ENCODE measurements around the gene REM2.

The REM2 gene

DNA sequence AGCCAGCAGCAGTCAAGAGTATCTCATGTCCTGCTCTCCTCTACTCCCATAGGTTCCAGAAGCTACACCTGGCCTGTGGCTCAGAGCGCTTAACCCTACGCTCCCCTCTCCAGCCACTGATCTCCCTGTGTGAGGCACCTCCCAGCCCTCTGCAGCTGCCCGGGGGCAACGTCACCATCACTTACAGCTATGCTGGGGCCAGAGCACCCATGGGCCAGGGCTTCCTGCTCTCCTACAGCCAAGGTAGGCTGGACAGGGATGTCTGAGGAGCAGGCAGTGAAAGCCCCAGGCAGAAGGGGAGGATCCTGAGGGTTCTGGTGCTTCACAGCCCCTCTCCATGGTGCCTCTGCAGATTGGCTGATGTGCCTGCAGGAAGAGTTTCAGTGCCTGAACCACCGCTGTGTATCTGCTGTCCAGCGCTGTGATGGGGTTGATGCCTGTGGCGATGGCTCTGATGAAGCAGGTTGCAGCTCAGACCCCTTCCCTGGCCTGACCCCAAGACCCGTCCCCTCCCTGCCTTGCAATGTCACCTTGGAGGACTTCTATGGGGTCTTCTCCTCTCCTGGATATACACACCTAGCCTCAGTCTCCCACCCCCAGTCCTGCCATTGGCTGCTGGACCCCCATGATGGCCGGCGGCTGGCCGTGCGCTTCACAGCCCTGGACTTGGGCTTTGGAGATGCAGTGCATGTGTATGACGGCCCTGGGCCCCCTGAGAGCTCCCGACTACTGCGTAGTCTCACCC, 7.8 kb upstream of the REM2 start:
- no peak for DNase-seq

DNA sequence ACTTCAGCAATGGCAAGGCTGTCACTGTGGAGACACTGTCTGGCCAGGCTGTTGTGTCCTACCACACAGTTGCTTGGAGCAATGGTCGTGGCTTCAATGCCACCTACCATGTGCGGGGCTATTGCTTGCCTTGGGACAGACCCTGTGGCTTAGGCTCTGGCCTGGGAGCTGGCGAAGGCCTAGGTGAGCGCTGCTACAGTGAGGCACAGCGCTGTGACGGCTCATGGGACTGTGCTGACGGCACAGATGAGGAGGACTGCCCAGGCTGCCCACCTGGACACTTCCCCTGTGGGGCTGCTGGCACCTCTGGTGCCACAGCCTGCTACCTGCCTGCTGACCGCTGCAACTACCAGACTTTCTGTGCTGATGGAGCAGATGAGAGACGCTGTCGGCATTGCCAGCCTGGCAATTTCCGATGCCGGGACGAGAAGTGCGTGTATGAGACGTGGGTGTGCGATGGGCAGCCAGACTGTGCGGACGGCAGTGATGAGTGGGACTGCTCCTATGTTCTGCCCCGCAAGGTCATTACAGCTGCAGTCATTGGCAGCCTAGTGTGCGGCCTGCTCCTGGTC, 7.2 kb upstream of the REM2 start:
- no peak for DNase-seq

DNA sequence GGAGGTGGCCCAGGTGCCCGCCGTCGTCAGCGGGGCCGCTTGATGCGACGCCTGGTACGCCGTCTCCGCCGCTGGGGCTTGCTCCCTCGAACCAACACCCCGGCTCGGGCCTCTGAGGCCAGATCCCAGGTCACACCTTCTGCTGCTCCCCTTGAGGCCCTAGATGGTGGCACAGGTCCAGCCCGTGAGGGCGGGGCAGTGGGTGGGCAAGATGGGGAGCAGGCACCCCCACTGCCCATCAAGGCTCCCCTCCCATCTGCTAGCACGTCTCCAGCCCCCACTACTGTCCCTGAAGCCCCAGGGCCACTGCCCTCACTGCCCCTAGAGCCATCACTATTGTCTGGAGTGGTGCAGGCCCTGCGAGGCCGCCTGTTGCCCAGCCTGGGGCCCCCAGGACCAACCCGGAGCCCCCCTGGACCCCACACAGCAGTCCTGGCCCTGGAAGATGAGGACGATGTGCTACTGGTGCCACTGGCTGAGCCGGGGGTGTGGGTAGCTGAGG, 6.0 kb upstream of the REM2 start:
- DNase-seq: no peak

DNA sequence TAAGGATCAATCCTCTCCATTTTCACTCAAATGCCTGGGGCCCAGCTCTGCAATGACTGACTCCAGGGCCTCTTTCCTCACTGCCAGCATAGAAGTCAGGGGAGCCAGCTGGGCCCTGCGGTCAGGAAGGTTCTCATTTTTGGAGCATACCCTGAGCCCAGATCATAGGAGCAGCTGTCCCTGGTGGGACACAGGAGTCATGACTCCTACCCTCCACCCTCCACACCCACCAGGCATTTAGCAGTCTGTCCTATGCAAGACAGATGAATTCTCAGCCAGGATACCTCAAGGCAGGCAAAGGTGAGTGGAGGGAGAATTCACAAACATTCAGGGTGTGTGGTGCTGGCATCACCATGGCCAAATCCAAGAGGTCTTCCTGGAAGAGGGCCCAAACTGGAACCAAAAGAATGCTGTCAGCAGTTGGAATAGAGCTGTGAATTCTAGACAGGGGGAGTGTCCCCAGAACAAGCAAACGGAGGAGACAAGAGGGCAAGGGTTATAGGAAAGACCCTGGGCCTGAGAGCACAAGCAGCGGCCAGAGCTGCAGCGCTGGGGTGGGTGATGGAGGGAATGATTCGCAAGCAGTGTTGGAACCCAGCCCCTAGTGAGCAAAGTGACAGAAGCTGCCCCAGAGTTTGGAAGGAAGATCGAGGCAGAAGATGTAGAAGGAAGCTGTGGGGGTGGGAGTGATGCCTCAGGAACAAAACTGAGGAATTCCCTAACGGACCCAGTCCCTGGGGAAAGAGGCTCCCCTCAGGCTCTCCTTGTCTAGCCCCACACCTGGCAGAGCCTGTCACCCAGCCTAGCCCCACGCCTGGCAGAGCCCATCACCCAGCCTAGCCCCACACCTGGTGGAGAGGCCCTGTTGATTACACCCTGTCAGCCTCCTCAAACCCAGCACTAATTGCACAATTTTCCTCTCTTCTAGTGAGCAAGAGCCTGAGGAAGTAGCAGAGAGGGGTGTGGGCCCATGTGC, 4.5 kb upstream of the REM2 start:
- no peak for DNase-seq

DNA sequence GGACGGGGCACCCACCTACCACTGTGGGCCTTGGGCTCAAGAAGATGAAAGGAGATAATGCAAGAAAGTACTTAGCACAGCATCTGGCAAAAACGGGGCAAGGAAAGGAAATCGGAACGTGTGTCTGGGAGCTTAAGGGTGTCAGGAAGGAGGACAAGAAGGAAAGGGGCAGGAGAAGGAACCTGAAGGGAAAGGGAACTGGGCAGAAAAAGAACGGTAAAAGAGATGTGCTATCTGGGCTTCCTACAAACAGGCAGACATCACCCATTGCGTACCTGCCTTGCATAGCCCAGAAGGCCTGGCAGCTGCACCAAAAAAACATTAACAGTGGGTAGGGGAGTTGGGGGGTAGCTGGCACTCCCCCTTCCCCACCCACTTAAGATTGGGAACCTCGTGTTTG, 958 bp upstream of the REM2 start:
- no peak for DNase-seq

DNA sequence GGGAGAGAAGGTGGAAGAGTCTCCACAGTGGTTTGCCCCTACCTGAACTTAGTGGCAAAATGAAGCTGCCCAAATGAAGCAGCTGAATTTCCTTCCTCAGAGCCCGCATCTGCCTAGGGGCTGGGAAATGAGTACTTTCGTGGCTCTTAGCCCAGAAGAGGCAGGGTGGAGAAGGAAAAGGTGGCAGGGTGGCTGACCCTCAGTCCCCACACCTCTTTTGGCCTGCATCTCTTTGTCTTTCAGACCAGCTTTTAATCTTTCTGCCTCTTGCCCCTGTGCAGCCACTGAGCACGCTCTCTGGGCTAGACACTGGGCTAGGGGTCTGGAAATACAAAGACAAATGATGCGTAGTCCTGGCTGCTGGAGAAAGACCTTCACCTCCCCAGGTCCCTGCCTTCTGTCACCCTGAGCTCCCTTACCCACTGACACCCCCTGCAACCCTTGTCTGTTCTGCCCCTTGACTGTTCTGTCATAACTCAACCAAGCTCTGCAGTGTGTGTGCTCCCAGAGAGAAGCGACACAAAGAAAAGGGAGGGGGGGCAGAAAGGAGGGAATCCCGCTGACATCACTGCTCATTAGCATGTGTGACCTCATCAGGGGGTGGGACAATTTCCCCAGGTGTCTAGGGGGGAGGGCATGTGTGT, 371 bp upstream of the REM2 start:
- peak; percentile 31 for DNase-seq

DNA sequence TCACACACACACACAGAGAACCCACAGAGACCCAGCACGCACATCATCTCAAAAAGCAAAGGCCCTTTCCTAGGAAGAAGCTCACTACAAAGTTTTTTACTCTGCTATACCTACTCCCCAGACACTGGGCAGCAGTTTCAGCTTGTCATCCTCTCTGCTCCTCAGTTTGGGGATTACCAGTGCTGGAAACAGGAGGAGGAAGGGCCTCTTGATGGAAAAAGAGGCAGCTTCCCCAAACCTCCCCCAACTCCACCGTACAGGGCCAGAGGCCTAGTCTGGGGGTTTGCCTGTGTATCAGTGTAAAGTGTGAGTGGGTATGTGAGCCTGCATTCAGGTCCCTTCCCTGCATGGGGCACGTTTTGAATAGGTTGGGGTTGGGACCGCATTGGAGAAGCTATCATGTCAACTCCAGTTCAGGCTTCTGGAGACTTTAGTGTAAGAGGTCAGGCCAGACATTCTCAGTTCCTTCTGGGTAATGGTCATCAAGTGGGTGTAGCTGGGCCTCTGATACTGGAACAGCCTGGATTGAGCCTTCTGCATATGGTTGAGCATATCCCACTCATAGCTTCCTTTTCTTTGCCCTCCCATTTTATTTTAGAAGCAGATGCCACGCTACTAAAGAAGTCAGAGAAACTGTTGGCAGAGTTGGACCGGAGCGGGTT, 1.2 kb downstream of the REM2 start:
- DNase-seq: no peak

DNA sequence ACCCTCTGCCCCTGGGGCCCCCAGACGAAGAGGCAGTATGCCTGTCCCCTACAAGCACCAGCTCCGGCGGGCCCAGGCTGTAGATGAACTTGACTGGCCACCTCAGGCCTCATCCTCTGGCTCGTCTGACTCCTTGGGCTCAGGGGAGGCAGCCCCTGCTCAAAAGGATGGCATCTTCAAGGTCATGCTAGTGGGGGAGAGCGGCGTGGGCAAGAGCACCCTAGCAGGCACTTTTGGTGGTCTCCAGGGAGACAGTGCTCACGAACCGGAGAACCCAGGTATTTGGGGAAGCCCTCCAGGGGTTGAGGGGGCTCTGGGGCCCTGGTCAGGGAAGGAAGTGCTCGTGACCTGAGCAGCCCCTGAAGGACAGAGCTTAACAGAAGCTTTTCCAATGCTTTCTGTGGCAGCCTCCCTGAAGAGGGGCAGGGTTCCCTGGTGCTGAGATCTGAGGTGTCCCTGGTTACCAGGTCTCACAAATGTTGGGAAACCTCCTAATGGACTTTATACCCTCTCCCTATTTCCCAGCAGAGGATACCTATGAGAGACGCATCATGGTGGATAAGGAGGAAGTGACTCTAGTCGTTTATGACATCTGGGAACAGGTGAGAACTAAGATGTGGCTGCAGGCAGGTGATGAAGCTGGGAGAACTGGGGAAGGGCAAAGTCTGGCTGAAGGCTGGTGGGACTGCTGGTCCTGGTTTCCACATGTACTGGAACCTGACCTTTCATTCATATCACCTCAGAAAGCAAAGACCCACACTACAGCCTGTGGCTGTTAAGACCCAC, 1.9 kb downstream of the REM2 start:
- DNase-seq: no peak

DNA sequence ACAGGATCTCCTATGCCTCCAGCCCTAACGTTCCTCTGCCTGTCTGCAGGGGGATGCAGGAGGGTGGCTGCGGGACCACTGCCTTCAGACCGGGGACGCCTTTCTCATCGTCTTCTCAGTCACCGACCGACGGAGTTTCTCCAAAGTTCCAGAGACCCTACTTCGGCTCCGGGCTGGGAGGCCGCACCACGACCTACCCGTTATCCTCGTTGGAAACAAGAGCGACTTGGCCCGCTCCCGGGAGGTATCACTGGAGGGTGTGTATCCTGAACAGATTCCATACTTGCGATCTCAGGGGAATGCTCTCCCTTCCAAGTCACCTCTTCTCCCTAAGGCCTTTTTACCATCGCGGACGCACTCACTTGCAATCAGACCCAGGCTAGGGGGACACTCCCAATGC, 3.0 kb downstream of the REM2 start:
- DNase-seq: no peak

DNA sequence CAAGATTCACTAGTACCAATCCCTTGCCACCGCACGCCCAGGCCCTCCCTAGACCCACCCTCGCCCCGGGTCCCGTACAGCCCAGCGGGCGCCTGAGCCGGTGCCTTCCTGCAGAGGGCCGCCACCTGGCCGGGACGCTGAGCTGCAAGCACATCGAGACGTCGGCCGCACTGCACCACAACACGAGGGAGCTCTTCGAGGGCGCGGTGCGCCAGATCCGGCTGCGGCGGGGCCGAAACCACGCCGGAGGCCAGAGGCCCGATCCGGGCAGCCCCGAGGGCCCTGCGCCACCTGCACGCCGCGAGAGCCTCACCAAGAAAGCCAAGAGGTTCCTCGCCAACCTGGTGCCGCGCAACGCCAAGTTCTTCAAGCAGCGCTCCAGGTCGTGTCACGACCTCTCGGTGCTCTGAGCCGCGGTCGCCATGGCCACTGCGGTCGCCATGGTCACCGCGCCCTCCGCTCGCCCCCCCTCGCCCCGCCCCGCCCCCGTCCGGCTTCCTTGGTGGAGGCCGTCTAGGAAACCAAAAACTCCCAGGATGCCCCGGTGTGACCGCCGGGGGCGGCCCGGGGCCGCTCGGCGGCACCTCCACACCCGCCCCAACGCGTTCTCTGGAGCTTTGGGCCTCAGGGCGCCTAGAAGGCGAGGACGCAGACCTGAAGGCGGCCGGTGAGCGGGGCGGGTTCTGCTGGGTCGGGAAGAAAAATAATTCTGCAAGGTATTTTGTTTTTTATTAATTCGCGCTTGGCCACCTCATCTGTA, 3.7 kb downstream of the REM2 start:
- peak; percentile 79 for DNase-seq

DNA sequence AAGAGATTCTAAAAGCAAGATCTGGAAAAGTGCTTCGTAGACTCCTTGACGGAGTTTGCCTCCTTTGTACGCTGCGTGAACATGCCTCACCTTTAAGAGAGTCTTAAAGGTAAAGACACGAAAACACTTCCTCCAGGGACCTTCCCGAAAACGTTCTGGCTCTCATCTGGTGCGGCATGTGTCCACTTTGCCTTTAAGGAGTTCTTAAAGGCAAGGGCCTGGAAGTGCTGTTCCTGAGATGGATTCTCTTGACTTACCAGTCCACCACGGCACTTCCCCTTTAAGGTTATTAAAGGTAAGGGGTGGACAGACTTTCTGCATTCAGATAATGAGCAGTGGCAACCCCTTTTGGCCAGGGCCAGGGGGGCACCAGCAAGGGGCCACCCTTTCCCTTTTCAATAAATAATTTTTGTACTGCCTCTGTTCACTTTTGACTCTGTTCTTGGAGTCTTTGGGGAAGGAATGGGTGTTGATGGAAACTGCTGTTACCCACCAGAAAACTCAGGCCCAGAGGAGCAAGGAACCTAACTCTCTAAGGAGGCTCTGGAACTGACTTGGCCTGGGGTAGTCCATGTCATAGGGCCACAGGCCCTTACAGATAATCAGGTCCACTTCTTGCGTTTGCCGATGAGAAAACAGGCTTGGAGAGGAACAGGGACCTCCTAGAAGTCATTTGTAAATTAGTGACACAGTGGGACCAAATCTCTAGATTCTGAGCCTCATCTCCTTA, 4.4 kb downstream of the REM2 start:
- peak; percentile 35 for DNase-seq

DNA sequence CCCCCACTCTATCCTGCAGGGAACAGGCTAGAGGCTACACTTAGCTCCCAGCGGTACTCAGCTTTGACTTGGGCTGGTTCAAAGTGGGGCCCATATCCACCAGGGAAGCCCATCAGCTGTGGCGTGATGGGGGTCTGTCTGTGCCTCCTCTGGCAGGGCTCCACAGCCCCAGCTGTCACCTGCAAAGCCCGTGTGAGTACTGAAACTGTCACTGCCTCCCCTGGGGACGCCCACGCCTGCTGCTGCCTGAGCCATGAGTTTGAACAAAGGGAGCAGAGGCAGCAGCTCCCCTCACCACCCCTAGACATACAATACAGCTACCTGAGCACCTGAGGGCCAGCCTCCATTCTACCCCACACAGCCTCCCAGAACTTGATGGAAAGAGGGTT, 5.0 kb downstream of the REM2 start:
- peak; percentile 73 for DNase-seq

DNA sequence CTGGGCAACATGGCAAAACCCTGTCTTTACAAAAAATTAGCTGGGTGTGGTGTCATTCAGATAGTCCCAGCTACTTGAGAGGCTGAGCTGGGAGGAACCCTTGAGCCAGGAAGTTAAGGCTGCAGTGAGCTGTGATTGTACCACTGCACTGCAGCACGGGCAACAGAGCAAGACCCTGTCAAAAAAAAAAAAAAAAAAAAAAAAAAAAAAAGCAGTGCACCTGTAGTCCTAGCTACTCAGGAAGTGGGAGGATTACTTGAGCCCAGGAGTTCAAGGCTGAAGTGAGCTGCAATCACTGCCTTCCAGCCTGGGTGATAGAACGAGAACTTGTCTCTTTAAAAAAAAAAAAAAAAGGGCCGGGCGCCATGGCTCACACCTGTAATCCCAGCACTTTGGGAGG, 5.6 kb downstream of the REM2 start:
- DNase-seq: no peak

DNA sequence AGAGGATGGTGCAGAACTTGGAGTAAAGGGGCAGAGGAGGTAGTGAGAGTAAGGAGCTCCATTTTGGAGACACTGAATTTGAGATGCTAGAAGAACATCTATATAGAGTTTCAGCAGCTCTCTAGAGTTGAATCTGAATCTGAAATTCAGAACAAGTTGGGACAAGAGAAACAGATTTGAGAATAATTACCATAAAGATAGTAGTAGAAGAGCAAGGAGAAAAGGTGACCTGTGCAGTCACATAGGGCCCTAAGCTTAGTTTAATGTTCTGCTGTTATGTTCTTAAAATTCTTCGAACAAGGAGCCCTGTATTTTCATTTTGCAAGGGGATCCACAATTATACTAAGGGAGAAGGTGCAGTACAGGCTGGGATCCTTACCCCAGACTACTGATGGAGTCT, 7.4 kb downstream of the REM2 start:
- DNase-seq: no peak

DNA sequence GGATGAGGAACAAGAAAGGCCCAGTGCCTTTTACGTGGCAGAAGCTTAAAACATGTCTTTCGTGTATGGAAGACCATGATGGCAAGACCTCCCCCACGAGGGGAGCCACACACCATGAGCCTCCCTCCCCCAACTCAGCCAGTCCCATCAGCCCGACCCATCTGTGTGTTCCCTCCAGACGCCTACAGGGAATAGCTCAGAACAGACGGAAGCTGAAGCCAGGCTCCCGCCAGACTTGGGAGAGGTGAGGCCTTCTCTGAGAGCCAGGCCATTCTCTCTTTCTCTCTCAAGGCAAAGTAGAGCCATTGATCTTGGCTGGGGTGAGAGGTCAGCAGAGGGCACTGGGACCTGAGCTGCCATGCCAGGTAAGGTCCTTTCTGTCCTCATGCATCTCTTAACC, 9.5 kb downstream of the REM2 start:
- DNase-seq: no peak

DNA sequence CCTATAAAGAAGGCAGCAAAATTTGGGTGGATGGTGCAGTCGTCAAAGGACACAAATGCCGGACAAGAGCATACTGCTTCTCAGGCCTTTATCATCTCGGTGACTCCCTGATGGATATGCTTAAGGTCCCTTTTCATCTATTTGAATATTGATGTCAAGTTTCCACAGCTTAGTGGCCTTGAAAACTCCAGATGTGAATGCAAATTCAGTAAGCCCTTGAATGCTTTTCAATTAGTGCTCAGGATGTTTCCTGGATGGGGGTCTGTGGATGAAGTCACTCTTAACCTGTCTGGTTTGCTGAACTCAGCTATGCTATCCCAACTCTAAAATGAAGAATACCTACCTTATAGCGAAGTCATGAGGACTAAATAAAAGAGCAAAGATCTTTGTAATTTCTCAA, 10.7 kb downstream of the REM2 start:
- DNase-seq: no peak

DNA sequence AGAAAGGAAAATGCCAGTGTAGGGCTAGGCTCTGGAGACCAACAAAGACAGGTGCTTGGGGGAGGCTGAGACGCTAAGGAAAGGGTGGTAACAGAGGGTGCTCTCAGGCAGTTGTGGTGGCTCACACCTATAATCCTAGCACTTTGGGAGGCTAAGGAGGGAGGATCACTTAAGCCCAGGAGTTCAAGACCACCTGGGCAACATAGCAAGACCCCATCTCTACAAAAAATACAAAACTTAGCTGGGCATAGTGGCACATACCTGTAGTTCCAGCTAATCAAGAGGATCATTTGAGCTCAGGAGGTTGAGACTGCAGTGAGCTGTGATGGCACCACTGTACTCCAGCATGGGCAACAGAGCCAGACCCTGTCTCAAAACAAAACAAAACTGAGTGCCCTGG, 12.4 kb downstream of the REM2 start:
- no peak for DNase-seq

DNA sequence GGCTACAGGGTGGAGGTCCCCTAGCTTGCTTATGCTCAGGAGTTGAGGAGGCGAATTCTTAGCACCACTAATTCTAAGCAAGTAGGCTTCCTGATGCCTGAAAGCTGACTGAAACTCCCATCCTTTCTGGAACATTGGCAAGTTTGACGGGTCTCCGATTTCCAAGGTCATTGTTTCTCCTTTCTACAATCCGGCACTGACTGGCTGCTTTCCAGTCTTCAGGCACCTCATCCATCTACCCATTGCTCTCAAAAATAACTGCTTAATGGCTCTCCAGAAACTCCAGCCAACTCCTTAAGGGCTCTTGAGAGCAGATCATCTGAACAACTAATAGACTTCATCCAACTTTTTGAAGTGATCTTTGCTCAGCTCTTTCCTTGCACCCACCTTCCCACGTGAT, 13.3 kb downstream of the REM2 start:
- DNase-seq: no peak

DNA sequence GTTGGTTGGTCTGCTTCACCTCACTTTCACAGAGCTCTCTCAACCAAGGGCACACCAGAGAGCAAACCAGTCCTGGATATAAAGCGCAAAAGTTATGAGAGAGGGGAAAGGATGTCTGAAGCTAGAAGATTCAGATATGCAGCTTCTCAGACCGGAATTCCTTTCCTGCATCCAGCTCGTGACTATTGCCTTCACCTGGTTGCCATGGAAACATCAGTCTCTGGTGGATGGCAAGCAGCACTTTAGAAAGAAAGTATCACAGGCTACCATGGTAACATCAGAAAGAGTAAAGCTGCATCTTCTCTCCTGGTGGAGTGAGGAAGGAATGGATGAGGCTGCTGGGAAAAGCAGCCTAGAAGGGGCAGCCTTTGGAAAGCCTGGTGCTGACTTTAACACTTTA, 13.7 kb downstream of the REM2 start:
- DNase-seq: no peak

DNA sequence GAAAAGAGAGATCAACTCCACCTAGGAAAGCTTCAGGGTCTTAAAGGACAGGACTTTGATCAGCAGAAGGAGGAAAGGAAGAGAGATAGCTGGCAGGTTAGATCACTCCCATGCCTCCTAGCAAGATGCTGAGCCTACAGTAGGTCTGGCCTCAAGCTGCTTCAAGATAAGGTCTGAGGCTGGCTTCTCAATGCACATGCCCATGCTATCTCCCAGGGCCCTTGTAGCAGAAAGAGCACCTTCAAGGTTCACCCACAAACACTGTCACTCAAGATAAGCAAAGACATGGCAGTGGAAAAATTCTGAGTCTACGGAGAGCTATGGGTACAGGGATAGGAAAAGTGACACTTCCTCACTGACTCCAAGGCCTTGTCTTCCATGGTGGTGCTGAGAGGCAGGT, 14.3 kb downstream of the REM2 start:
- DNase-seq: no peak

Measured in stimulated activated CD4-positive, alpha-beta T cell treated with anti-CD3 and anti-CD28 coated beads, Interleukin-15, amount 100 ng/mL, for 24 hours (primary cell).